GM12873 (cell line): ENCODE data around the gene SCIN.

Experiments used
- CTCF ChIP-seq: IDR thresholded peaks from 2 replicates; pipeline ENCODE4 v1.5.1; 2012; ENCODE audit warnings: low read depth, mild to moderate bottlenecking, moderate library complexity, low read length, control low read depth; ENCODE audit not compliant: insufficient read depth; ENCODE audit errors: missing control alignments

The SCIN gene

GRCh38 chr7:12687718-12688171 lies 117.2 kb downstream of the SCIN start:
- no peak for TF ChIP-seq CTCF

DNA sequence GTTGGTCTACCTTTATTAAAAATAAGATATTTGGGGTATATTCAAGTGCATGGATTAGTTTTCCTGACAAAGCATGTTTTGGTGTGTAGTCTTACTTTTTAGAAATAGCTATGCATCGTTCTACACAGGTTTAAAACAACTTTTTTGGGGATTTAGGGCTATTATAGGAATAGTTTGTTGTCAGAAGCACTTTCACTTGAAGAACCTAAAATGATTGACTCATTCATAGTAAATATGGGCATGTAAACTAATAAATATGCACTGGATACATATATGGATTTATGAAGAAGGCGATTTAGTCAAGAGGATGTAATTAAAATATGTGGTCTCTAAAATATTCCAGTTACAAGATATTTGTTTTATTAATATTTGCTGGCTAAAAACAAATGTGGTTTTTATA lies 118.9 kb downstream of the SCIN start:
- no peak for TF ChIP-seq CTCF

- no peak for TF ChIP-seq CTCF
These were observed 119.7 kb downstream of the SCIN start for GRCh38 chr7:12690041-12690878.

DNA sequence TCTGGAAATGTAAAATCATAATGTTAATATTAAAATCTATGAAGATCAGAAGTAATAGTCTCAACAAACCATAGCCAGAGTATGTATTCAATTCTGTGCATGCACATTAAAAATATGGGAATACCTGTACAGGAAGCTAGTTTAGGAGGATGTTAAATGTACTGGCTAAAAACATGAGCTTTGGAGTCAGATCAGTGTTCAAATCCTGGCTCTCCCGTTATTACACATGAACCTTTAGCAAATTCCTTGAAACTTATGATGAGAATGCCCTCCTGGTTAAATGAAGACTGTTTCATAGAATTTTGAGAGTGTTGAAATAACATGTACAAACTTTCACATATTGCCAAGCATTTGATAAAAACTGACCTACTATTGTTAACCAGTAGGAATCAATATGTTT lies 121.5 kb downstream of the SCIN start:
- TF ChIP-seq CTCF = no peak

DNA sequence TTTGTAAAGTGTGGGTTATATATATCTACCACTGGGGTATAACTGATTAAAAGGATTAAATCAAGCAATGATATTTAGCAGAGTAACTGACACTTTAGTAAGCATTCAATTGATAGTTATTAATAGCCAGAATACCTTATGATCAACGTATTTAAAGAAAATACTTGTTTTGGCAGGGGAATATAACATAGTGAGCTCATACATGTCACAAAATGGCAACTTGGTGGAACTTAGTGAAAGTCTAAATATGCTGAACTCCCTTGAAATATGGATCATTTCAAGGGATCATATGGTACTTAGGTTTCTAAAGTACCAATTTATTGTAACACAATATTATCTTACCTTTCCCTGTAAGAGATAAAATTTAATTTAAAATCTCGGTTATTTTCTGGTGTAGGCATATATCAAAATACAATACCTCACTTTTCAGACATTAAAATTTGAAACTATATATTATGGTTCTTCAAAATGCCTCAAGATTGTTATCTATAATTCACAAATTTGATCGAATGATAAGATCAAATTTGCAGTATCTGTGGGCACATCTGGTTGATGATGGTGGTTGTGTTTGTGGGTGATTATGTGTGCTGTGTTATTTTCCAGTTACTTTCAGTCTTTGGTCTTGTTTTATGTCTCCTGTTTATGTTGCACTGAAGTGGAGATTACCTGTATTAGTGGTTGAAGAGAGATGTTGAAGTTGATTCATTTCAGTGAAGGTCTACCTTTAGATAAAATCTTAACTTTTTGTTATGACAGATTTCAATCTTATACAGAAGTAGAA lies 122.1 kb downstream of the SCIN start:
- no peak for TF ChIP-seq CTCF

GRCh38 chr7:12694817-12695216 lies 124.3 kb downstream of the SCIN start:
- TF ChIP-seq CTCF = no peak

GRCh38 chr7:12695965-12696364 lies 125.4 kb downstream of the SCIN start:
- TF ChIP-seq CTCF = no peak
